A549 treated with AZD2906 at 1 μM for 4 hours (cell line): Measurements from ENCODE around the gene ATP7A. TPM values are rescaled to one million over a fixed set of nuclear protein-coding genes. Genes with fewer than 3 reads are reported as not detected.

ENCODE experiments used
- total RNA-seq: library from RNA; stranded (reverse); fragments of 200-300 nt; extraction: Qiagen RNA extraction; gene quantifications from 5 replicates; pipeline ENCODE4 v1.2.3, GENCODE V29; 2022

ATP7A gene
- 3.0 to 4.1 TPM (median 3.5 TPM) in 5 replicates for total RNA-seq

GRCh38 chrX:77910108-77910840 lies at the start of gene ATP7A:
Gene ATP7A (plus strand): TSS chrX:77910693. CDS start chrX:77971642, 60,949 bp downstream.

DNA sequence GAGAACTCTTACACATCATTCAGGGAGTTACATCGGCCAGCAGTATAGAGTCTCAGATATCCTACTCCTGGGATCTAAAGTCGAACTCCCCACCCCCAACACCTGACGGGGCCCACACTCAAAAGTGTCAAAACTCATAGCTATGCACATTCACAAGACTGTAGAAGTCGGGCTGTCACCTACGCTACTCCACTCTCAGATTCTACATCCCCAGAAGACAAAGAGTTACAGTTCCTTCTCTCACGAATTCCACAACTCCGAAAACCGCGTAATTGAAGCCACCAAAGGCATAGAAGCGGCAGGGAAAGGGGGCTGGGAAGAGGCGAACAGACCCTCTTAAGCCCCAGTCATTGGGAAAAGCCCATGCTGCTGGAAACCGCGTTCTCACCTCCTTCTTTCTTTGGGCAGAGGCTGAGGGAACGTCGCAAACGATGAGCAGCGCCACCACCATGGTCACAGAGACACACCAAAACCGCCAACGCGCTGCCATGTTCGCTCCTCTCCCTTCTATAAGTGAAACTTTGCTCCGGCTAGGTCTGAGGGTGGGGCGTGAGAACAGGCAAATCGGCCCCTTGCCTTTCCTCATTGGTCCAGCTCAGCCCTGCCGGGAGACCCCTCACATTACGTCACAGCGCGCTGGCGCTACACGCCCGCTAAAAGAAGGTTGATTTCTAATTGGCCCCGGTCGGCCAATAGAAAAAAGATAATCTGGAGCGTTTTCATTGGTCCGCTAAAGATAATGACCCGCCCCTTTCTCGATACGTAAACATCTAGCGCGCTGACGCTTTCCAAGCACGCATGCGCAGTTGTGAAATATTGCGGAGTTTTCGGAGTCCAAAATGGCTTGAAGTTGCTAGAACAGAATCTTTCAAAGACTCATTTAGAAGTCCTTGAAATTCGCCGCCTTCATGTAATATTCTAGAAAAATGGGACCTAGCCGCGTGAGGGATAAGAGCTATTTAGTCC lies 15.3 kb upstream of the ATP7A start, which contains the start of gene MAGT1:
TSS of gene MAGT1 (minus strand) at position 515 of the 966 bp plus-strand sequence. CDS start at position 490, 25 bp downstream.

GRCh38 chrX:77899081-77899828 lies 11.2 kb upstream of the ATP7A start, which contains the start of gene COX7B:
Gene COX7B (plus strand): TSS chrX:77899468. CDS start chrX:77899554, 86 bp downstream.

DNA sequence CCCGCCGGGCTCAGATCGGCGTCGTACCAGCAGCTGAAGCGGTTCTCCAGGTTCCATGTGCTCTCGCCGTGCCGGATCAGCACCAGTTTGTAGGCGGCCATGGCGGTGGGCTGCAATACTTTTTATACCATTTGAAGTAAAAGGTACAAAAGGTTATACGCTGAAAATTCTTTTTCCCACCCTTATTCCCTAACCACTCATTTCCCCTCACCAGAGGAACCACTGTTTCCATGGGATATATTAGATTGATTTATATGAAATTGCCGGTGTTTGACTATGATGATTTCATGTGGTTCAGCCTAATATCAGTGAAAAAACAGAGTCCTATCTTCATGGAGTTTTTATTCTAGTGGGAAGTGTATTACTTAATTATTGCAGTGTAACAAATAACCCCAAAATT lies 59.0 kb downstream of the ATP7A start, which contains the start of gene PGAM4:
TSS of gene PGAM4 (minus strand) at position 101 of the 400 bp plus-strand sequence. CDS start at position 101, 0 bp downstream.

Other genes starting within 250 kb of the ATP7A start
- gene ATRX, start 124.5 kb upstream of the ATP7A start, total RNA-seq, result 13.9 to 20.4 TPM (median 19.2 TPM) in 5 replicates
- 33.5 to 51.5 TPM (median 37.0 TPM) in 5 replicates for gene MAGT1, start 15.3 kb upstream of the ATP7A start, total RNA-seq
- 562 to 614 TPM (median 566 TPM) in 5 replicates for gene COX7B, start 11.2 kb upstream of the ATP7A start, total RNA-seq
- 0.12 to 0.77 TPM (median 0.30 TPM) in 5 replicates for gene PGAM4, start 58.9 kb downstream of the ATP7A start, total RNA-seq
- gene PGK1, start 193.6 kb downstream of the ATP7A start, total RNA-seq, result 553 to 592 TPM (median 562 TPM) in 5 replicates
- 11.3 to 12.5 TPM (median 12.2 TPM) in 5 replicates for gene TAF9B, start 229.0 kb downstream of the ATP7A start, total RNA-seq